GM23338 (cell line): ENCODE results near the gene LRMDA. TPM values are rescaled to one million over a fixed set of nuclear protein-coding genes. Genes with fewer than 3 reads are reported as not detected.

Source experiments
- ATAC-seq: fragments of 200-7000 bp; cut with Tn5 transposase; 3 replicates; pipeline ENCODE4 v1.9.1; 2020
- DNase-seq: peaks from one replicate; pipeline ENCODE4 v3.0.0-alpha.2; 2015; ENCODE audit warnings: low spot score
- H2AFZ ChIP-seq: fragments of 200-600 bp; sonication (generic); 2 replicates; pipeline ENCODE4 v1.8.0; 2016; ENCODE audit warnings: antibody characterized with exemption, mild to moderate bottlenecking, moderate library complexity
- H3F3A ChIP-seq: fragments of 200-600 bp; sonication (generic); replicated peaks from 2 replicates; pipeline ENCODE4 v1.8.0; 2017; ENCODE audit warnings: antibody characterized with exemption, mixed run types, low read depth
- H3K27ac ChIP-seq: fragments of 200-600 bp; sonication (generic); 2 replicates; pipeline ENCODE4 v1.6.1; 2016; ENCODE audit warnings: low read depth
- H3K27me3 ChIP-seq: fragments of 200-600 bp; sonication (generic); 2 replicates; pipeline ENCODE4 v1.8.0; 2016; ENCODE audit warnings: mild to moderate bottlenecking, mixed run types, moderate library complexity; ENCODE audit not compliant: insufficient read depth
- H3K36me3 ChIP-seq: fragments of 200-600 bp; sonication (generic); 2 replicates; pipeline ENCODE4 v1.8.0; 2016; ENCODE audit warnings: mild to moderate bottlenecking; ENCODE audit not compliant: insufficient read depth
- H3K4me1 ChIP-seq: fragments of 200-600 bp; sonication (generic); 2 replicates; pipeline ENCODE4 v1.8.0; 2016; ENCODE audit warnings: mild to moderate bottlenecking, moderate library complexity; ENCODE audit not compliant: insufficient read depth
- H3K4me2 ChIP-seq: fragments of 200-600 bp; sonication (generic); 2 replicates; pipeline ENCODE4 v1.7.1; 2017; ENCODE audit warnings: mixed run types
- H3K4me3 ChIP-seq: fragments of 200-600 bp; sonication (generic); 2 replicates; pipeline ENCODE4 v1.6.1; 2016; ENCODE audit warnings: mixed run types
- H3K79me2 ChIP-seq: fragments of 200-600 bp; sonication (generic); replicated peaks from 2 replicates; pipeline ENCODE4 v1.8.0; 2017; ENCODE audit warnings: mild to moderate bottlenecking; ENCODE audit not compliant: insufficient read depth
- H3K9me2 ChIP-seq: fragments of 200-600 bp; sonication (generic); 2 replicates; pipeline ENCODE4 v1.8.0; 2017; ENCODE audit not compliant: insufficient read depth
- H4K20me1 ChIP-seq: fragments of 200-600 bp; sonication (generic); replicated peaks from 2 replicates; pipeline ENCODE4 v1.8.0; 2017; ENCODE audit warnings: mild to moderate bottlenecking; ENCODE audit not compliant: insufficient read depth
- H3K27ac Mint-ChIP-seq: 2 replicates; pipeline ENCODE4 v1.8.0; 2020; ENCODE audit warnings: inconsistent platforms, mild to moderate bottlenecking, moderate library complexity, mixed read lengths
- H3K27me3 Mint-ChIP-seq: 3 replicates; pipeline ENCODE4 v1.8.0; 2022; ENCODE audit warnings: low read depth, mild to moderate bottlenecking, moderate library complexity, mixed read lengths, inconsistent platforms; ENCODE audit not compliant: insufficient read depth, poor library complexity
- H3K36me3 Mint-ChIP-seq: 3 replicates; pipeline ENCODE4 v1.8.0; 2021; ENCODE audit warnings: low read depth, mild to moderate bottlenecking, inconsistent platforms, moderate library complexity, mixed read lengths
- H3K4me1 Mint-ChIP-seq: 3 replicates; pipeline ENCODE4 v1.8.0; 2020; ENCODE audit warnings: mild to moderate bottlenecking, inconsistent platforms, mixed read lengths
- H3K4me3 Mint-ChIP-seq: 3 replicates; pipeline ENCODE4 v1.8.0; 2021; ENCODE audit warnings: moderate library complexity, mild to moderate bottlenecking, inconsistent platforms, mixed read lengths
- H3K9me3 Mint-ChIP-seq: 3 replicates; pipeline ENCODE4 v1.8.0; 2020; ENCODE audit warnings: moderate library complexity, mild to moderate bottlenecking, inconsistent platforms, mixed read lengths
- CREB1 ChIP-seq: fragments of 250-450 bp; sonication (Bioruptor Pico); IDR thresholded peaks from 2 replicates; pipeline ENCODE4 v1.5.0; 2020; ENCODE audit warnings: low read depth, mild to moderate bottlenecking, moderate library complexity
- CTCF ChIP-seq, 2 experiments: fragments of 200-600 bp in 1 of 2; sonication (generic) in 1 of 2; conservative IDR thresholded peaks; 2 replicates each; pipeline versions ENCODE4 v1.5.1 to v1.6.1; 2016 to 2017; ENCODE audit warnings: antibody characterized with exemption in 2 of 2, low read depth in 2 of 2, mild to moderate bottlenecking in 2 of 2, moderate library complexity in 1 of 2
- EZH2 ChIP-seq: fragments of 200-600 bp; sonication (generic); IDR thresholded peaks from one replicate; pipeline ENCODE4 v1.8.0; 2017; ENCODE audit warnings: antibody characterized with exemption, mild to moderate bottlenecking, low read depth; ENCODE audit not compliant: unreplicated experiment
- EZH2phosphoT487 ChIP-seq: fragments of 200-600 bp; sonication (generic); IDR thresholded peaks from one replicate; pipeline ENCODE4 v1.8.1; 2018; ENCODE audit warnings: antibody characterized with exemption; ENCODE audit not compliant: unreplicated experiment
- JUNB ChIP-seq: IDR thresholded peaks from one replicate; pipeline ENCODE4 v1.6.1; 2016; ENCODE audit warnings: antibody characterized with exemption; ENCODE audit not compliant: unreplicated experiment
- NANOG ChIP-seq: IDR thresholded peaks from 2 replicates; pipeline ENCODE4 v1.6.1; 2016; ENCODE audit warnings: antibody characterized with exemption, borderline replicate concordance
- REST ChIP-seq: IDR thresholded peaks from one replicate; pipeline ENCODE4 v1.6.1; 2018; ENCODE audit warnings: antibody characterized with exemption; ENCODE audit not compliant: unreplicated experiment
- STAT1 ChIP-seq: IDR thresholded peaks from one replicate; pipeline ENCODE4 v1.6.1; 2016; ENCODE audit warnings: antibody characterized with exemption; ENCODE audit not compliant: unreplicated experiment
- ZNF114 ChIP-seq: fragments of 250-450 bp; sonication (Bioruptor Pico); IDR thresholded peaks from 2 replicates; pipeline ENCODE4 v1.5.0; 2020; ENCODE audit warnings: mild to moderate bottlenecking, moderate library complexity
- ZNF331 ChIP-seq: fragments of 250-450 bp; sonication (Bioruptor Pico); IDR thresholded peaks from 2 replicates; pipeline ENCODE4 v1.5.0; 2020; ENCODE audit warnings: low read depth, mild to moderate bottlenecking, moderate library complexity
- ZNF462 ChIP-seq: fragments of 250-450 bp; sonication (Bioruptor Pico); IDR thresholded peaks from 2 replicates; pipeline ENCODE4 v1.5.0; 2020; ENCODE audit warnings: mild to moderate bottlenecking, moderate library complexity
- polyA plus RNA-seq: library from polyadenylated mRNA; unstranded; fragments of >200 nt; fragmentation: Nextera tagmentation; extraction: Ambion mirVana; gene quantifications from 2 replicates; pipeline ENCODE4 v1.2.1, GENCODE V29; 2016
- total RNA-seq: library from RNA; depleted of rRNA; stranded (reverse); fragments of >200 nt; shearing (Covaris generic); gene quantifications from 2 replicates; pipeline ENCODE4 v1.2.3, GENCODE V29; 2014

The LRMDA gene
- total and polyA plus RNA-seq, 2 experiments from 2014 or later = 0.90 to 1.8 TPM

GRCh38 chr10:75484717-75485116, 53.3 kb downstream of the LRMDA start (continued):
- TF ChIP-seq CTCF (conservative IDR thresholded peaks at IDR 0.05; ENCODE audit: low read depth in 2 of 2) = no peak
- TF ChIP-seq ZNF114 (CRISPR knock-in tag) = no peak
- no peak for TF ChIP-seq JUNB
- TF ChIP-seq CREB1 (CRISPR knock-in tag) = no peak

- Mint-ChIP-seq H3K27me3 (no peaks in the 10 kb centered on the region), H3K9me3 (no peaks in the 10 kb centered on the region), H3K4me1 (no peaks in the 10 kb centered on the region), H3K27ac (no peak overlapping the region), H3K36me3 (no peaks in the 10 kb centered on the region), H3K4me3 (no peak overlapping the region)
- H3F3A ChIP-seq = no peaks in the 10 kb centered on the region
- H3K9me2 ChIP-seq = no peaks in the 10 kb centered on the region; the same call in 1 of the 2 replicates
- no peak for DNase-seq
- H3K4me2 ChIP-seq = no peak overlapping the region
- no peaks in the 10 kb centered on the region for H4K20me1 ChIP-seq
- H3K27ac ChIP-seq = no peak overlapping the region
- no peaks in the 10 kb centered on the region for H3K27me3 ChIP-seq
- ATAC-seq = no peak
- no peak overlapping the region for H3K4me3 ChIP-seq
- no peak overlapping the region for H2AFZ ChIP-seq
- H3K4me1 ChIP-seq = no peaks in the 10 kb centered on the region
- H3K36me3 ChIP-seq = no peaks in the 10 kb centered on the region
- no peaks in the 10 kb centered on the region for H3K79me2 ChIP-seq
- no peak for TF ChIP-seq ZNF114 (CRISPR knock-in tag)
- no peak for TF ChIP-seq NANOG
- TF ChIP-seq REST = no peak
- TF ChIP-seq CTCF (conservative IDR thresholded peaks at IDR 0.05; ENCODE audit: low read depth in 2 of 2) = no peak
- no peak for TF ChIP-seq ZNF462
- TF ChIP-seq EZH2 = no peak
- no peak for TF ChIP-seq ZNF331 (CRISPR knock-in tag)
- TF ChIP-seq JUNB = no peak
- TF ChIP-seq STAT1 = no peak
- no peak for TF ChIP-seq EZH2phosphoT487
These were observed 55.2 kb downstream of the LRMDA start for GRCh38 chr10:75486591-75486990.
